Left kidney (tissue), 2 donors: Measurements from ENCODE around the gene COPS4. TPM values are rescaled to one million over a fixed set of nuclear protein-coding genes. Genes with fewer than 3 reads are reported as not detected.
"Not testable (repeated sequence)": the region's sequence is repeated elsewhere in the genome, so short reads cannot be mapped to it uniquely, and the experiment has no call there.

Experiments used
- DNase-seq: peaks from one replicate; pipeline ENCODE4 v3.0.0-alpha.2; 2013
- polyA plus RNA-seq: library from polyadenylated mRNA; unstranded; fragments of 120-200 nt; gene quantifications from one replicate; pipeline ENCODE4 v1.2.1, GENCODE V29; 2013; ENCODE audit not compliant: insufficient read length

COPS4 gene
- polyA plus RNA-seq, 1 donor: 80.7 TPM

- DNase-seq: no peak
Observed at GRCh38 chr4:83022724-83023450, 12.1 kb upstream of the COPS4 start.

DNA sequence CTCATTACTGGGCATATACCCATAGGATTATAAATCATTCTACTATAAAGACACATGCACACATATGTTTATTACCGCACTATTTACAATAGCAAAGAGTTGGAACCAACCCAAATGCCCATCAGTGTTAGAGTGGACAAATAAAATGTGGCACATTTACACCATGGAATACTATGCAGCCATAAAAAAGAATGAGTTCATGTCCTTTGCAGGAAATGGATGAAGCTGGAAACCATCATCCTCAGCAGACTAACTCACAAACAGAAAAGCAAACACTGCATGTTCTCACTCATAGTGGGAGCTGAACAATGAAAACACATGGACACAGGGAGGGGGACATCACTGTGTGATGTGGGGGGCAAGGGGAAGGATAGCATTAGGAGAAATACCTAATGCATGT, 11.4 kb upstream of the COPS4 start:
- not testable (repeated sequence) for DNase-seq

GRCh38 chr4:83024233-83024632, 10.8 kb upstream of the COPS4 start:
- no peak for DNase-seq

GRCh38 chr4:83025563-83025962, 9.4 kb upstream of the COPS4 start:
- no peak for DNase-seq

- DNase-seq: no peak
Observed at GRCh38 chr4:83028976-83029375, 6.0 kb upstream of the COPS4 start.

- DNase-seq: no peak
Observed at GRCh38 chr4:83029688-83030087, 5.3 kb upstream of the COPS4 start.

DNA sequence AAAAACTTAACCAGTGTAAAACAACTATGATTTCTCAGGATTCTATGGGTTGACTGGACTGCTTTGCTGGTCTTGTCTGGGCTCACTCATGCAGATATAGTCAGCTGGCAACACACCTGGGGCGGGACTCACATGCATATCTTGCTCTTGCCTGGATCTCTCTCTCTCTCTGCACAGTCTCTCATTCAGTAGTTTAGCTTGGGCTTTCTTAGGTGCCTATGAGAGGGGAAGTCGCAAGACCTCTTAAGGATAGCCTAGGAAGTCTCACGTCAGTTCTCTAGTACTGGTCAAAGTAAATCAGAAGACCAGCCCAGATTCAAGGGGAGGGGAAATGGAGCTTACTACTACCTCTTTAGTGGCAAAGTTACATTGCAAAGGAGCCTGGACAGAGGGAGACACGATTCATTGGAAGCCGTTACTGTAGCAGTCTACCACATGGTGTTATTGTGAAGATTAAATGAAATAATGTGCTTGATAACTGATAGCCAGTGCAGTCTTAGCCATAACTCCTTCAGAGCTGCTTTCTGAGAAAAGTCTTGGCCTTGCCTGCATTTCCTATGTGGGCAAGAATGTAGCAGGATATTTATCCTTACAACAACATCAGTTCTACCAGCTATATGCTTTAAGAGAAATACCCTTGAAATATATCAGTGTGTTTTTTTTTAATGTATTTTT, 2.1 kb downstream of the COPS4 start:
- DNase-seq: no peak

DNA sequence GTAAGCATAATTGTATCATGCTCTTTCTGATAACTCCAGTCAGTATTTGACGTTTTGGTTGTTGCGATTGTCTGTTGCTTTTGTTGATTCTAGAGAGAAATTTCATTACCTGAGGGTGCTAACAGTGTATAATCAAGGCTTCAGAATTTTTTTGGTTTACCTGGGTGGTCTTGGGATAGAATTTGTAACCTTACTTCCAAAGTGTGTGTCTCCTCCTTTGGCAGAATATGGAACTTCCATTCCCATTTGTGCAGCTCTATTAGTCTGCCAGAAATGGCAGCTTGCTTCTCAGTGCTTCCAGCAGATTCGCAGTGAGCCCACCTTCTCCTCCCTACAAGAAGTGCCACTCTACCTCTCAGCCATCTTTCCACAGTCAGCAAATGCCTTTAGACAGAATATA, 5.3 kb downstream of the COPS4 start:
- no peak for DNase-seq

DNA sequence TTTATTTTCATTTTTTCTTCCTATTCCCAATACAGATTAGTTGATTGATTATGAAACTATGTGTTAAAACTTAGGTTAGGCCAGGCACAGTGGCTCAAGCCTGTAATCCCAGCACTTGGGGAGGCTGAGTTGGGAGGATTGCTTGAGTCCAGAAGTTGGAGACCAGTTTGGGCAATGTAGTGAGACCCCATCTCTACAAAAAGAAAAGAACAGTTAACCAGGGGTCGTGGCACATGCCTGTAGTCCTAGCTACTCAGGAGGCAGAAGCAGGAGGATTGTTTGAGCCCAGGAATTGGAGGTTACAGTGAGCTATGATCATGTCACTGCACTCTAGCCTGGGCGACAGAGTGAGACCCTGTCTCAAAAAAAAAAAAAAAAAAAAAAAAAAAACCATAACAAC, 8.2 kb downstream of the COPS4 start:
- DNase-seq: not testable (repeated sequence)

- DNase-seq: no peak
Observed at GRCh38 chr4:83043801-83044407, 8.9 kb downstream of the COPS4 start.

DNA sequence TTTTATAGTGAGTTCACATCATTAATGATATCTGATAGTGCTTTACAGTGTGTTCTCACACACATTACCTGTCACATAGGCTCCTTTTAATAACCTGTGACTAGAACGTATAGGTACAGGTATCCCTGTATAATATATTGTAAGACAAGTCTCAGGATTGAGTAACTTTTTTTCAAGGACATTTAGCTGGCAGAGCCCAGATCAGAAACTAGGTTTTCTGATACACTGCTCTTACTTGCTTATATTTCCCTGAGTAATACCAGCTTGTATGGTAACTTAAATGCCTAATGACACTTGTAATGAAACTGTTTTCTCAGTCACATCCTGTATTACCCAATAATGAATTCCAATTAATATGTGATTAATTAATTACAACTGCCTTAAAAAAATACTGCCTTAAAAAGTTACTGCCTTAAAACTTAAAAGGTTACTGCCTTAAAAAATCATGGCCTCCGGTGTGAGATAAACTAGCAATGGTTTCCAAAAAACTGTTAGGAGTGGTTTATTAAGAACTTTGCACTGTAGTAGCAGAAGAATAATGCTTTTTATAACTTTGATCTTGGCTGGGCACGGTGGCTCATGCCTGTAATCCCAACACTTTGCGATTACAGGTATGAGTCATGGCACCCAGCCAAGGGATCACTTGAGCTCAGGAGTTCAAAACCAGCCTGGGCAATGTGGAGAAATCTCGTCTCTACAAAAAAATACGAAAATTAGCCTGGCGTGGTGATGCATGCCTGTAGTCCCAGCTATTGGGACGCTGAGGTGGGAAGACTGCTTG, 11.9 kb downstream of the COPS4 start:
- no peak for DNase-seq

GRCh38 chr4:83048781-83049180, 13.8 kb downstream of the COPS4 start:
- not testable (repeated sequence) for DNase-seq

- no peak for DNase-seq
Observed at GRCh38 chr4:83054928-83055327, 19.9 kb downstream of the COPS4 start.

- no peak for DNase-seq
Observed at GRCh38 chr4:83062739-83063138, 27.8 kb downstream of the COPS4 start.

DNA sequence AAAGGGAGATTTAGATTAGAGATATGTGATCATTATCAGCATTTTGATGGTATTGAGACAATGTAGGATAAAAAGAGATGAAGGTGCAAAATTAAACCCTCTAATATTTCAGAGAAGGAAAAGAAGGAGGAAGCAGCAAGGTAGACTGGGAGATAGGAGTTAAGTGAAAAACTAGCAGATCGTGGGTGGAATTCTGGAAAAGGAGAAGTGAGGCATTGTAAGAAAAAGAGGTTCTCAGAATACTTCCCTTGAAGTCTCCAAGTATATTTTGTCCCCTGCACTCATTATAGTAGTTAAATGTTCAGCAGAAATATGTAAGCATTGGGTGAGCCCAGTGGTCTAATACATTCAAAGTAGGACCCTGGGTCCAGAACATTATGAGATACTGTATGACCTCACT, 30.3 kb downstream of the COPS4 start:
- no peak for DNase-seq

DNA sequence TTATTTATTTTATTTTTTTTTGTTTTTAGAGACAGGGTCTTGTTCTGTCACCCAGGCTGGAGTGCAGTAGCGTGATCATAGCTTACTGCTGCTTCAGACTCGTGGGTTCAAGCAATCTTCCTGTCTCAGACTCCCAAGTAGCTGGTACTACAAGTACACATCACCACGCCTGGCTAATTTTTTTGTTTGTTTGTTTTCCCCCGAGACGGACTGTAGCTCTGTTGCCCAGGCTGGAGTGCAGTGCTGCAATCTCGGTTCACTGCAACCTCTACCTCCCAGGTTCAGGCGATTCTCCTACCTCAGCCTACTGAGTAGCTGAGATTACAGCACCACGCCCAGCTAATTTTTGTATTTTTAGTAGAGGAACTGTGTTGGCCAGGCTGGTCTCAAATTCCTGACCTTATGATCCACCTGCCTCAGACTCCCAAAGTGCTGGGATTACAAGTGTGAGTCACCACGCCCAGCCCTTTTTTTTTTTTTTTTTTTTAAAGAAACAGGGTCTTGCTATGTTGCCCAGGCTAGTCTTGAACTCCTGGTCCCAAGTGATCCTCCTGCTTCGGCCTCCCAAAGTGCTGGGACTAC, 32.2 kb downstream of the COPS4 start:
- no peak for DNase-seq

- no peak for DNase-seq
Observed at GRCh38 chr4:83071116-83071515, 36.1 kb downstream of the COPS4 start.

- DNase-seq: peak; percentile 50
Observed at GRCh38 chr4:83074086-83074704, 39.2 kb downstream of the COPS4 start.

GRCh38 chr4:83074783-83075182, 39.8 kb downstream of the COPS4 start:
- DNase-seq: not testable (repeated sequence)

DNA sequence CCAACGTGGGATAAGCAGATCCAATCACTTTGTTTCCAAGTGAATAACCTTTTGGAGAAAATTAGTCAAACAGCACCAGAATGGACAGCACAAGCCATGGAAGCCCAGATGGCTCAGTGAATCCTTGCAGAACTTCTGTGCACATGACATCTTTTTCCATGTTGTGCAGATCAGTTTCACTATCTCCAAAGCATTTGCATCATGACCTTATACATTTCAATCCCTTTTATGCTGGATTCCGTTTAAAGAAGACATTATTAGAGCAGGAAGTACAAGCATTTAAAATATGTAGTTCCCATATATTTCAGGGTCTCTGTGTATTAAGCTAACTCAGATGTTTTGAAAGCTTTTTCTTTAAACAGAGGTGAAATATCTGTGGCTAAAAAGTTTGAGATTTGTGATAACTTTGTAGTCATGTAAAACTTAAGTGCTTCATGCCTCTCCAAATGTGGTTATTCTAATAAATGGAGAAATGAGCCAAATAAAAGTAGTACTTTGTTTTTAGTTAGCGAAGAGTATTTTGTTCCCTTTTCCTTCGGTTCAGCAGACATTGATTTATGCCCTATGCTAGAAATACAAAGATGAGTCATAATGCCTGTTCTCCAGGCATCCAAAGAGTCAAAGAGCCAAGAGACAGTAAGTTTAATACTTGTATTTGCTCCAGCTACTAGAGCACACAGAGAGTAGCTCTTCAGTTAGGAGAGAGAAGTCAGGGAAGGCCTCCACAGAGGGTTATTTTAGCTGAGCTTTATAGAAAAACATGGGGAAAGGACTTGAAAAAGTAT, 40.5 kb downstream of the COPS4 start:
- no peak for DNase-seq

GRCh38 chr4:83080561-83080960, 45.6 kb downstream of the COPS4 start:
- no peak for DNase-seq
